ENCODE data around the gene LRP1B.

Gene LRP1B
- 0 to 10.6 (median 0) reads per million in 17 experiments for total RNA-seq

DNA sequence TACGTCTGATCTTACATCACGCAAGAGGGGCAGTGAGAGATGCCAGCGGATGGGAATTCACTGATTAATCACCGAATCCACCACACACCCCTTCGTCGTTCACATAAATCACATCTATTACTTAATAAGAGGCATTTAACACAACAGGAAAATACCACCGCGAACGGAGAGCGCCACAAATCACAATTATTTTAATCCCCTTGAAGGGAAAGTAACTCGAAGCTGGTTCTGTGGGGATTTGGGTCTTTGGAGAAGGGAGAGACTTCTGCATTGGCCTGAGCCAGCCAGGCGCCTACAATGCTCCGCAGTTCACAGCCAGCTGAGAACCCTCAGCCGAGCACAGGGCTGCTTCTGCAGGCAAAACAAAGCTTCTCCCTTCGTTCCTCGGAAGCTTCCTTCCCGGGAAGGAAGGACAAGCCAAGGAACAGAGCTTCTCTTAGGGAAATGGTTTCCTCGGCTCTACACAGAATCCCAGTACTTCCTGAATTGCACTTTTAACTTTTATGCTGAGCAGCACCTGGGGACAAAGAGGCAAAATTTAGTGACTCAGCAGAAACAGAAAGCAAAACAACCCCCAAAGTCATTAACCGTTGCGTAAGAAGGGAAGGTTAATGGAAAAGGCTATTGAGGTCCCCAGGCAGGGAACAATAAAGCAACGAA lies at the start of gene LRP1B:
Gene LRP1B (minus strand): TSS at position 7 of the 660 bp plus-strand sequence. CDS start 287 bp downstream, outside the sequence.
- DNase-seq: peak in 3 of 4 experiments; percentile 3 to 6 (median 5)

DNA sequence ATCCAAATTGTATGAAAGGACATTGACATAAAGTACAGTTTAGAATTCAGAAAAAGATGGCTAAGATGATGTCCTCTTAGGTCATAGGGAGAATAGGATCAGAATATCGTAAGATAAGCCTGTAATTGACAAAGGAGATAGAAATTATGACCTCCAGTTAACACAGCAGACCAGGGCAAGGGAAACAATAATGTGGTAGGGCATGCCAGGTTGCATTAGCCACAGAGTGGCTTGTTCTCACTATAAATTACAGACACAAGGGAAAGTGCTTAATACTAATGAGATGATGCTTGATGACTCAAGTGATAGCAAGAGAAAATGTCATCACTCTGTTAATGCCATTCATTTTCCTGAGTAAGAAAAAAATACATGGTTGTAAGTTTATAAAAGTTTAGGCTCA lies 48.9 kb upstream of the LRP1B start:
- no peak for DNase-seq

DNA sequence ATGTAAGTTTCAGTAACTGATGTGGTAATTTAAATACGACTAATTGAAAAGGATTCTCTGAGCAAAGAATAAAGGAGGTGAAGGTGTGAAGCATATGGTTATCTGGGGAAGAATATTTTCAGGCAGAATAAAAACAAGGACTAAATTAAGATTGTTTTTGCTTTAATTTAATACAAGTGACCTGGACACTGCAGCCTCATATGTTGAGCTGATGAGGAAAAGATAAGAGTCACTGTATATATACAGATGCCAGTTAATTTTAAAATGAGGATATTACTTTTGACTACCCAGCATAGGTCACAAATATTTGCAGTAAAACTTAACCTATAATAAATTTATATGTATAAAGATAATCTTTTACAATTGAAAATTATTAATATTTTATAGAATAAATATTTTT lies 47.8 kb upstream of the LRP1B start:
- no peak for DNase-seq

DNA sequence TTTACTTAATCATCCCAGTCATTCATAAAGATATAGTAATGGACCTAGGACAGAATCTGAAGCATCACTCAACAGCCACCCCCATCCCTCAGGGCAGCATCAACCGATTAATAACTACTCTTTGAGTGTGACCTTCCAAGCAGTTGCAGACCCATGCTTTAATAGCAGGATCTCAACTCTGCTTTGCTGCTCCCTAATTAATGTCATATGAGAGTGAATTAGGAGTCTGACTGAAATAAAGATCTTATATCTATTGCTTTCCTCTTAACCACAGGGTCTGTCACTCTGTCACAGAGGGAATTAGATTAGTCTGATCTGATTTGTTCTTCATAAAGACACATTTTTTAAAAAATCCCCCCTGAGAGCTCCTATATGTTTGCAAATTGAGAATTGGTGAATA lies 46.1 kb upstream of the LRP1B start:
- DNase-seq: no peak

DNA sequence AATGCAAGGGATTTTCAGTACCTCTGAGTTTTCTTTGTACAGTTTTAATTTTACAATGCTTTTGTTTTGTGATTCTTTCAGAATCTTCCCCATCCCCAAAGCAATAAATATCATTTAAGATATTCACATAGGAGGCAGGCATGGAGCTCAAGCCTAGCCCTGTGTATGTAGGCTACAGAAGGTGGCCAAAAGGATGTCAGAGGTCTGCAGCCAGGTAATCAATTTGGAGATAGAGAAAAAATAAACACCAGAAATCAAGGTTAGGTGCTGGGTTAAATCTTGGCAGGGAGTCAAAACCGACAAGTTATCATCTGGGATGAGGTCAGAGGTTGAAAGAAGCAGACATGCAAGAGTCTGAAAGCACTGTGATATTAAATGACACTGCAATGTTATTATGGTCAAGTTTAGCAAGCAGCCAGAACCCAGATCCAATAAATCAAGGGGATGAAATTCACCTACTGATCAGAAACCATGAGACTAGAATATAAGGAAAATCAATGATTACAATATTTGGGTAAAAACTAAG lies 45.1 kb upstream of the LRP1B start:
- DNase-seq: no peak

DNA sequence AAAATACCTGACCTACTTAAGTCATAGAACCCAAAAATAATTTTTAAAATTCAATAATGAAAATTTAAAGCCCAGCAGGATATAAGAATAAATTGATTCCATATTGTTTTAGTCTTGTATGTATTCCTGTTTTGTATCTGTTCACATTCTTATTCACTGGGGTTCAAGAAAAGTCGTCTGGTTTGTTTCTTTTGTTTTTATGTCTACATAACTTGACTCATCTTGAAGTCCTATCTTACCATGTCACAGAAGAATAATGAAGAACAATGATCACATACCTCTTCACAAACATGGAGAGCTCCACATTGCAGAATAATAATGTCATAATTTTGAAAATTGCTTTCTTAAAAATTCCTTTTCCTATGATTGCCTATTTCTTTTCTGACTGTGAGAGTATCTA lies 43.4 kb upstream of the LRP1B start:
- no peak for DNase-seq

DNA sequence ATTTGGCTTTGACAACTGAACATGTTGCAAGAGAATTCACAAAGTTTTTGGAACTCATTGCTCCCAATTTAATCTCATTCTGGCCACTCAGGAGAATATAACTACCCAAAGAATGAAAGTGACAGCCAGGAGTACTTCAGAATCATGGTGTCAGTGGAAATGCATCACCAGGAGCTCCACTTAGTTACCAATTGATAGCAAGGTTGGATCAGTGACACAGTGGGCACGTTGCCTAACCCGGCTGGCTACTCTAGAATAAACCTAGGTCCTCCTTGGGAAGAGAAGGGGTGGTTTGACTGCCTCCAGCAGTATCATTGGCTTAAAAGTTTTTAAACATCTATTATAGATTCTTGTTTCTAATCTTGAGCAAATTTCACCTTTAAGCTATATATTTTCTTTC lies 40.0 kb upstream of the LRP1B start:
- DNase-seq: no peak

DNA sequence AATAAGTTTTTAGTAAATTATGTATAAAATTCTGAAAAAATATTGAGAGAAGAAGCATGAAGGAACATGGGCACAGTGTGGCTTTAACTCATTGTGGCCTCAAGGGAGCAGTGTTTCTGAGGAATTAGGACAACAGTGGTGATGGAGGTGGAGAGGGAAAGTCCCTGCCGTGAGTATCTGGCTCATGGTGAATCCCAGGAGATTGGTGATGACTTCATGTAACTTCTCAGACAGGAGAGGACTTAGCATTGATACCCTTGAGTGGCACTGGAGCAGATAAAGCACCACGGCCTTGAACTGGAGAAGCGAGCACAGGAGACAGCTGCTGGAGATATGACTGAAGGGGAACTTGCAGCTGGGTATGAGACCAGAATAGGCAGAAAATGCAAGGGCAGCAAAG lies 35.0 kb upstream of the LRP1B start:
- DNase-seq: peak in 3 of 4 experiments; percentile 3 to 7 (median 5)

DNA sequence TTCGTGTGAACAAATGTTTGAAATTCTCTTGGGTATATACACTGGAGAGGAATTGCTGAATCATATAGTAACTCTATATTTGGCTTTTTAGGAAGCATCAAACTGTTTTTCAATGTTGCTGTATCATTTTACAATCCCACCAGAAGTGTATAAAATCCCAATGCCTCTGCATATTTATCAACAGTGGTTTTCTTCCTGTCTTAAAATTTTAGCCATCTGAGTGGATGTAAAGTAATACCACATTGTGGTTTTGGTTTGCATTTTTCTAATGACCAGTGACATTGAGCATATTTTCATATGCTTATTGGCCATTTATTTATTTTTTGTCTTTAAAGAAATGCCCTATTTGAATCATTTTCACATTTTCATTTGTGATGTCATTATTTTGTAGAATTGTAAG lies 22.8 kb upstream of the LRP1B start:
- DNase-seq: no peak

DNA sequence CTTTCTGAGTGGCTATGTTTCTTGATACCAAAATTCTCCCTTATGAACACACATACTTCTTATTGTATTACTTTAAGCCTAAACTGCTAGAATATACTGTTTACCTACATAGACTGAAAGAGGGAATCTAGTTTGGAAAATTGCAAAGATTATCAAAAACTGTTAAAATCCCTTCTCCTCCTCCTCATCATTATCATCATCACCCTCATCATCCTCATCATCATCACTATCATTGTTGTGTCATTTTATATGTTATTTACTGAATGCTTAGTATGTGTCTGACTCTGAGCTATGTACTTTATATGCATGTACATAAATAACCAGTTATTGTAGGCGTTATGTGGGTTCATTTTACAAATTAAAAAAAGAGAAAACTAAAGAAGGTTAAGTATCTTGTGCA lies 19.6 kb upstream of the LRP1B start:
- no peak for DNase-seq

DNA sequence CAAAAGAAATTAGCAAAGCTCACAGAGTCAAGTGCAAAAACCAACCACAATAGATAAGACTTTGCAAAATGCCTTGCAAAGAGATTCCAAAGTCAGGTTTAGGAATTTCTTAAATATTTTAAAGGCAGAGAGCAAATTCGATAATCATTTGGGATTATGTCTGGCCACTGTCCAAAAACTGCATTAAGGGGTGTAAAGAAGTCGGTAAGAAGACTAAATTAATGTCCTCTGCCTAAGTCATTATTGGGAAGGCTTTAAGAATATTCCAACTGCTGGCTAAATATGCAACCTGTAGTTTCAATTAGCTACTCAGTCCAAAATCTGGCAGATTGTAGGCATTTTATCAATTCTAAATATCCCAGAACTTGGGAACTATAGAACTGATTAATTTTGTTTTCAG lies 13.7 kb upstream of the LRP1B start:
- no peak for DNase-seq

DNA sequence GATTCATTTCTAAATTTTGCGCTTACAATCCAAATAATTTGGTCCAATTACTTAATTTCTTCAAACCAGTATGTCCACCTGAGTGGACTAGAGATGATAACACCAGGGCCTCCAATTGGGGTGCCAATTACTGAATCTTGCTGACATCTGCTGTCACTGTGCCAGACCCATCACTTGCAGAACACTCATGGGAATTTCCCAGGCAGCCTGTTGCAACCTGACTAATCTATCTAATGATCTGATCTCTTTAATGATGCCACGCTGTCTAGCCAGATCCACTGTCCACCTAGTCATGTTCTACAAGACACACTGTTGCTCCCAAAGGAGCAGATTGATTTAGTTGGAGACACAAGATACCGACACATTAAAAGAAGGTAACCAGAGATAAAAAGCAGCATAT lies 11.8 kb upstream of the LRP1B start:
- no peak for DNase-seq

DNA sequence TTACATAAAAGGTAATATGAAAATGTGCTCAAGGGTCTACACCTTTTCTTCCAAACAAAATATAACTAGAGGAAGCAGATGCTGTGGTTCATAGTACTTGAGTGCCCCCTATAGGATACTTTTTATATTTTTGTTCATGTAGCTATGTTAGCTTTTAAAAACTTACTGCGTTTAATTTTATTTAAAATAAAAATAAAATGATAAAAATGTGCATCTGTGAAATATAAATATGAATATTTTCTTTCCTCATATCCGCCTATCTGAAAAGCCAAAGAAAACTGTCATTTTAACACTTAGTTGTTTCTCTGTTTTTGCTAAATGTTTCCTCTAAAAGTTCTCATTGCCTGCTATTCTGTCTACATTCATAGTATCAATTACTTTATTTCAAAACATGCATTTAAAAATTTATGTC lies 9.6 kb upstream of the LRP1B start:
- peak in 3 of 4 experiments; percentile 4 to 49 (median 28) for DNase-seq

DNA sequence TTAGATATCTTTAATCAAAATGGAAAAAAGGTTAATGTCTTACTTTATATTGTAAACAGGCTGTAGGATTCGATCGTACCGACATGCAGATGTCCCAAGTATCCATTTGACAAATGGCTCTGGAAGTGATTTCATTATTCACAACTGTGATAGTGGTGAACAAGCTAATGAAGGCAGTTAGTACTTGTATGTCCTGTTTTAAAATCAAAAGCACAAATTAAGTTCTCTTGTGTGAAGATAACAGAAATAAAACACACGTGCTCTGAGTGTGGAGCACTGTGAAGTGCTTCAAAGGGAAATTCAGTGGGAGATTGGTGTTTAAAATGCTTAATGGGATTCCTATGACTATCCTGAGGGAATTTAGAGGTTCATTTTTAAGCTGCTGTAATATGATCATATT lies 8.6 kb upstream of the LRP1B start:
- DNase-seq: no peak

DNA sequence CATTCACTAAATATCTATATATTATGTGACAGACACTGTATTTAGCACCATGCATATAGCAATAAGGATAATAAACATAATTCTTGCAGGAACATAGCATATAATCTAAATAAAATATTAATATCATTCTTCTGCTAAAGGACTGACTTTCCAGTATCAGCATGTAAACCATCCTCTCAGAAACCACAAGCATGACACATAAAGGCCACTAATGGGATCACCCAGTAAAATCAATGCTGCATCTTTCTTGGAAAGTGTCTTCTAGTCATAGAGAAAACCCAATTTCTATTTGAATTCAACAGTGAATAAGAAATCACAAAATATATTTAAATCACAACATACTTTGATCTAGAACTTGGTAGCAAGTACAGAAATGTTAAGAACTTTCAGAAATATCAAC lies 5.8 kb upstream of the LRP1B start:
- DNase-seq: no peak

DNA sequence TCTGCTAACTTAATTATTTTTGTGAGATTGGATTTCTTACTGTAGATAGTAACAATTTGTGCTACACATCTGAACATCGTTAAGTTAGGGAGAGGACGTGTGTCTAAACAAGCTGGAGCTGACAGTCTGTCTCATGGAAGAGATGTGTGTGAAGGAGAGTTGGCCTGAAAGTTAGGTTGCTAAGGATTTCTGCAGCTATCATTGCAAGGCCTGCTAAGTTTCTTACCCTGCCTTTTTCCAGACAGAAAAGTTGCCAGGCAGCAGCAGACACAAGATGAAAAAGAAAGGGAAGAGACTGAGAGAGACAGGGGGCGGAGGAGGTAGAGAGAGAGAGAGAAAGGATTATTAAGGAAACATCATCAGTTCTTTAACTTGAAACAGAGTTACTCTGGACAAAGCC lies 4.1 kb upstream of the LRP1B start:
- no peak for DNase-seq

DNA sequence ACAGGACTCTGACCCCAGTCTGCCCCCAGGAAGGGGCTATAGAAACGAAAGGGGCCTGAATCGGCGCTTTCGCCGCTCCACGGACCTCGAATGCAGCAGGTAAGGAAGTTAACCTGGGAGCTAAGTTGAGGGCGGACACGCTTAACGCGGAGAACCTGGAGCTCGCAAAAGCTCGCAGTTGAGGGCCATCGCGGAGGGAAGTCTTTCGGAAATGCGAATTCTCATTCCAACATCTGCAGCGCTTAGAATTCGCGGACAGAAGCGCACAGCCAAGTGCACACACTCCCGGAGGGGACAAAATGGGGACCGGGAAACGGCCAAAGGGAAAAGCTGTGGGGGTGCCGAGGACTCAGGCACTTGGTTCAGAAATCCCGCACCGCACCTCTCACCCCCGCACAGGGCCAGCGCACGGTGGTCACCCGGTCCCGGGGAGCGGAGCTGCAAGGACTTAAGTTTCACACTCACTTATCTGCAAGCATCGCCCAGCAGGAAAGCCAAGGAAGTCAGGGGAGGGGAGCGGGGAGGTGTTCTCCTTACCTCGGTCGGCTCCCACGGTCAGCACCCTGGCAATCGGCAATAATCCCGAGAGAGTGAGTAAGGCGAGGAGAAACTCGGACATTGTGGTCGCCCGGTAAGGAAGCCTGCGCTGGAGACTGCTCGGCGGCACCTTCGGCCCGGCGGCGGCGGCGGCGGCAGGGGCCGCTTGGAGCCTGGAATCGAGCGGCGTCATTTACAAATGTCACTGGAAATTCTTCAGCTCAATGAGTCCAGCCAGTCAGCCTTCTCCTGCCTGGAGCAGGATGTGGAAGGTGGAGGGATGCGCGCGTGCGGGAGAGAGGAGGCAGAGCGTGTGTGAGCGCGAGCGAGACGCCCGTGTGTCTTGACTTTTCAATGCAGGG lies 456 bp downstream of the LRP1B start:
- DNase-seq: peak in 3 of 4 experiments; percentile 10 to 25 (median 16)

DNA sequence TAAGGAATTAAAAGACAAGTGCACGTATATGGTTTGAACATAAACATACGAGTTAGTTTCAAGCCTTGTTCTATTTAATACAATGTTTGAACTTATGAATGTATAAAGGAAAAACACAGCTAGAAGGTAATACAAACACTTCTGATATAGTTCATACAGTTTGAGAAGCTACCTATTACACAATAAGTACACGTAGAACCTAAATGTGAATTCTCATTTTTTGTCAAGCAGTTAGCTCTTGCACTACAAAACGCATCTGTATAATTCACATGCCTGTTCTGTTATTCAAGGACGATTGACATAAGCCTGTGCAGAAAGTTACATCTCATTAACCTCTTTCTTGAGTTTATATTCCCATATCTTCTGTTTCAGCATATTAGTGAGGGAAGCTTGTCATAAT lies 2.7 kb downstream of the LRP1B start:
- no peak for DNase-seq

DNA sequence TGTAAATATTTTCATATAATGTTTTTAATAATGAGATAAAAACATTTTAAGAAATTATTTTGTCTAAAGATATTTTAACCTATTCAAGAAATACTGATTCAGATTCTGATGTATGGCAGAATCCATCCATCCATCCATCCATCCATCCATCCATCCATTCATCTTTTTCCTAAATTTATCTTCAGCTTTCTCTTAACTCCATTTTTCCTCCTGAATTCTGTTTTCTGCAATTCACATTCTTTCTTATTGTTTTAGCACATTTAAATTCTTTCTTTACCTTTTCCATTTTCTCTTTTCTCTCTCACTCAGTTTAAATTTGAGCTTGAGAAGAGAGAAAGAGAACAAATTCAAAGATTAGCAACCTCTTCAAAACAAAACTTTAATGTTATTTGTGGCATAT lies 3.6 kb downstream of the LRP1B start:
- DNase-seq: no peak

DNA sequence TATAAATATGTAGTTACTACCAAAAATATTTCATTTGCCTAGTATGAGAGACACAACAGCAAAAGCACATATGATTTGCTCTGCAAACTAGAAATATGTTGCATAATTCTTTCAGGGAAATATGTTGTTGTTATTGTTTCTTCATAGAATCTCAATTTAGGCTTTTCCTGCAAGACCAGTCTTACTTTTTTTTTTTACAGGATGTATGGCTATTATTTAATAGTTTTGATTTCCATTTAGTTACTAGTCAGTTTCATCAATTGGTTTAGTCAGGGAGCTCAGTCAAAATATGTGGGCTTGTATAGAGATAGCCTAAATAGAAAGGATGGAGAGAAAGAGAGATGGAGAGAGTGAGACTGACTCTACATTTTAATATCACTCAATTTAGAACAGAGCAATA lies 6.1 kb downstream of the LRP1B start:
- no peak for DNase-seq

DNA sequence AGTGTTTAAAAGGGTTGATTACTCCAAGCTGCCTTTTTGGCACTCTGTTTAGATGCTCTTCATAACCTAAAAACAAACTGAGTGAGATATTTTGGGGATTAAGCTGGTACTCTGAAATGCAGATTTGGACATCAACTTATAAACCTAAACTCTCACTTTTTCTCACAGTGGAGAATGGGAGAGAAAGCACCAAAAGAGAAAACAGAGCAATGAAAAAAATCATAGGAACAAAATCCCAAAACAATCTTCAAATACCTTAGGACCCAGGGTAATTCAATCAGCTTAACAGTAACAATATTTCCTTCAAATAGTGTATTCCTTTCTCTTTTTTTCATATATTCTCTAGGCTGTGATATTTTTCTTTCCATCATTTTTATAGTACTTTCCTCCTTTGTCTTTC lies 11.5 kb downstream of the LRP1B start:
- DNase-seq: no peak

DNA sequence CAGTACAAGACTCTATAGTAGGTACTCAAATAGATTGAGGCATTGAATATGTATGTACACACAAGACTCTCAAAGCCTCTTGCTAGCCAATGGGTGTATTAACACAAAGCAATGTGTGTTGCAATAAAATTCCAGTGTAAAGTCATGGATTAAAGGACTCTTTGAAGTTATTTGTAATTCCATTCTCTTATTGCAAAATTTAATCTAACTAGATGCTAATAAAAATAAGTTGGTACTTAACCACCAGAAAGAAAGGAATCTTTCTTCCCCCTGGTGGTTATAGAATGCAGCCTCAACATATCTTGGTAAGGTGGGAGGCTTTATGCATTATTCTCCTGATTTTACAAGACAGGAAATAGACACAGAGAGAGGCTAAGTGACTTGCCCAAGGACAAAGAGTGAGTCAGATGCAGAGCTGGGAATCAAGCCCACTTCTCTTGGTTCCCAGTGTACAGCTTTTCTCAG lies 18.0 kb downstream of the LRP1B start:
- no peak for DNase-seq

DNA sequence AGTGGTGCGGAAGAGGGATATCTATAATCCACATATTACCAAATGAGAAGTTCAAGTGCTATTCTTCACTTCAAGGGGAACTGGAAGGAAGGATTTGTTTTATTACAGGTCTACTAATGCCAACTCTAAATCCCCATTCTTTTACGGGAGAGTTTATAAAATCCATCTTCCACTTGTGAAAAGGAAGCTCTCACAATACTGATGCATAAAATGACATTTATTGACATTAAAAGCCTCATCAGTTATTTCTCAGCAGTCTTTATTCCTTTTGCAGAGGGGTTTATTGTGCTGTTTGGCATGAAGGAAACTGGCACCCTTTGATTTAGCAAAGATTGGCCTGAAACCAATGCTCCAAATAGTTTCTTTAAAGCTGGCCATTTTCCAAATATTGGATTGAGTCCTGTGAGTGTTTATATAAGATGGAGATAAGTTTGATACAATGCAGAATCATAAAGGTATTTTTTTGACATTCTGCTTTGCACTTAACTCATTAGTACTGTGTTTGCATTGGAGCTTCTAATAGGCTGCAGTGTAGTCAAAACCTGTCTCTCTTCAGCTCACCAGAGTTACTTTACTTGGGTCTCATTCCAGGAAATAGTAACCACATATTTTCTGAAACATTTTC lies 26.6 kb downstream of the LRP1B start:
- no peak for DNase-seq
